A549 treated with DMSO at 1 μM for 4 hours (cell line): ENCODE results near the gene MAPK8IP3. TPM values are rescaled to one million over a fixed set of nuclear protein-coding genes. Genes with fewer than 3 reads are reported as not detected.

Experiments
- total RNA-seq: library from RNA; stranded (reverse); fragments of 200-300 nt; extraction: Qiagen RNA extraction; gene quantifications from 5 replicates; pipeline ENCODE4 v1.2.3, GENCODE V29; 2022; ENCODE audit warnings: low read depth

MAPK8IP3 gene, protein sequence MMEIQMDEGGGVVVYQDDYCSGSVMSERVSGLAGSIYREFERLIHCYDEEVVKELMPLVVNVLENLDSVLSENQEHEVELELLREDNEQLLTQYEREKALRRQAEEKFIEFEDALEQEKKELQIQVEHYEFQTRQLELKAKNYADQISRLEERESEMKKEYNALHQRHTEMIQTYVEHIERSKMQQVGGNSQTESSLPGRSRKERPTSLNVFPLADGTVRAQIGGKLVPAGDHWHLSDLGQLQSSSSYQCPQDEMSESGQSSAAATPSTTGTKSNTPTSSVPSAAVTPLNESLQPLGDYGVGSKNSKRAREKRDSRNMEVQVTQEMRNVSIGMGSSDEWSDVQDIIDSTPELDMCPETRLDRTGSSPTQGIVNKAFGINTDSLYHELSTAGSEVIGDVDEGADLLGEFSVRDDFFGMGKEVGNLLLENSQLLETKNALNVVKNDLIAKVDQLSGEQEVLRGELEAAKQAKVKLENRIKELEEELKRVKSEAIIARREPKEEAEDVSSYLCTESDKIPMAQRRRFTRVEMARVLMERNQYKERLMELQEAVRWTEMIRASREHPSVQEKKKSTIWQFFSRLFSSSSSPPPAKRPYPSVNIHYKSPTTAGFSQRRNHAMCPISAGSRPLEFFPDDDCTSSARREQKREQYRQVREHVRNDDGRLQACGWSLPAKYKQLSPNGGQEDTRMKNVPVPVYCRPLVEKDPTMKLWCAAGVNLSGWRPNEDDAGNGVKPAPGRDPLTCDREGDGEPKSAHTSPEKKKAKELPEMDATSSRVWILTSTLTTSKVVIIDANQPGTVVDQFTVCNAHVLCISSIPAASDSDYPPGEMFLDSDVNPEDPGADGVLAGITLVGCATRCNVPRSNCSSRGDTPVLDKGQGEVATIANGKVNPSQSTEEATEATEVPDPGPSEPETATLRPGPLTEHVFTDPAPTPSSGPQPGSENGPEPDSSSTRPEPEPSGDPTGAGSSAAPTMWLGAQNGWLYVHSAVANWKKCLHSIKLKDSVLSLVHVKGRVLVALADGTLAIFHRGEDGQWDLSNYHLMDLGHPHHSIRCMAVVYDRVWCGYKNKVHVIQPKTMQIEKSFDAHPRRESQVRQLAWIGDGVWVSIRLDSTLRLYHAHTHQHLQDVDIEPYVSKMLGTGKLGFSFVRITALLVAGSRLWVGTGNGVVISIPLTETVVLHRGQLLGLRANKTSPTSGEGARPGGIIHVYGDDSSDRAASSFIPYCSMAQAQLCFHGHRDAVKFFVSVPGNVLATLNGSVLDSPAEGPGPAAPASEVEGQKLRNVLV (N-terminal part only)
- 36.1 to 58.0 TPM (median 52.2 TPM) in 5 replicates for total RNA-seq

DNA sequence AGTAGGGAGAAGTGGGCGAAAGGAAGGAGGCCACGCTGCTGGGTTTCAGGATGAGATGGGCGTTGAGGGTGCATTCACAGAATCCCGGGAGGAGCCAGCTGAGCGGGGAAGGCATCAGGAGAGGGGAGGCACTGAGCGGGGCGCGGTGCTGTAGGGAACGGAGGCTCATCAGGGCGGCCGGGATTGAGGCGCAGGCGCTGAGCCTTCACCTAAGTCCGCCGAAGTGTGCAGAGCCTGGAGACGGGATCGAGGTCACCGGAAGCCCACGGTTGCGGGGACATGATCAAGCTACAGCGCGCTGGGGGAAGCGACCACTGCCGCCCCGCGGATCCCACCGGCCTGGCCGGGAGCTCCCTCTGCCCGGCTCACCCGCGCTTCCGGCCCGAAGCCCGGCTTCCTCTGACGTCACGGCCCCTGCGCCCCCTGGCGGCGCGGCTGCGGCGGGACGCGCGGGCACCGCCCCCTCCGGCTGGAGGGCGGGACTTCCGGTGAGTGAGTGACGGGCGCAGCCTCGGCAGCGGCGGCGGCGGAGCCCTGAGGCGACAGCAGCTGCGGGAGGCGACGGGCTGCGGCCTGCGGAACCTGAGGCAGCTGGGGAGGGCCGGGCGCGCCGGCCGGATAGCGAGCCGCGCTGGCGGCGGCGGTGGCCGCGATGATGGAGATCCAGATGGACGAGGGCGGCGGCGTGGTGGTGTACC lies at the start of gene MAPK8IP3:
Gene MAPK8IP3, plus strand, starts transcription at position 508 of the 698 bp plus-strand sequence. Its CDS starts 145 bp downstream, at position 653.

GRCh38 chr16:1677942-1678499 lies 28.0 kb upstream of the MAPK8IP3 start, which contains the start of gene JPT2:
Gene JPT2, plus strand, starts transcription at chr16:1678279. Its CDS starts 34 bp downstream, at chr16:1678313.

DNA sequence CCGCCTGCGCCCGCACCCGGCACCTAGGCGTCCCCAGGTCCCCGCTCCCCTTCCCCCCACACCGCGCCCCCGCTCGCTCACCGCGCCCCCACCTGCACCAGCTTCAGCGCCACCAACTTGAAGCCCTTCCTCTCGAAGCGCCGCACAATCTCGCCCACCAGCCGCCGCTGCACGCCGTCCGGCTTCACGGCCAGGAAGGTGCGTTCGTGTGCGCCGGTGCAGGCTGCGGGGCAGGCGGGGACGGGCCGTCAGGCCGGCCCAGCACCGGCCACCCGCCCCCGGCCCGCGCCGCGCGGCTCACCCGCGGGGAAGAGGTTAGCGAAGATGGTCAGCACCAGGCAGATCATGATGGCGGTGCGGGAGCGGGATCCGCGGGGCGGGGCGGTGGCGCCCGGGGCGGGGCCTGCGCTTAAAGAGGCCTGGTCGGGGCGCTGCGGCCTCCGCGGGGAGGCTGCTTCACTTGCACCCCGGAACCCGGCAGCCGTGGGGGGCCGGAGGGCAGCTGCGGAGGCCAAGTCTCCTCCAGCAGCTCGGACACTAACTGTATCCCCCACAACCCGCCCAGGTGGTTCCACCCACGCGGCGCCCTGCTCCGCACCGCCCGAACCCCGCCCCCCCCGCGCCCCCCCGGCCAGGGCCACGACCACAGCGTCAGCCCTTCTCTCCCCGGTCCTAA lies 65.3 kb downstream of the MAPK8IP3 start, which contains the start of gene NME3:
Gene NME3, minus strand, starts transcription at position 356 of the 676 bp plus-strand sequence. Its CDS starts 9 bp downstream, at position 347.

DNA sequence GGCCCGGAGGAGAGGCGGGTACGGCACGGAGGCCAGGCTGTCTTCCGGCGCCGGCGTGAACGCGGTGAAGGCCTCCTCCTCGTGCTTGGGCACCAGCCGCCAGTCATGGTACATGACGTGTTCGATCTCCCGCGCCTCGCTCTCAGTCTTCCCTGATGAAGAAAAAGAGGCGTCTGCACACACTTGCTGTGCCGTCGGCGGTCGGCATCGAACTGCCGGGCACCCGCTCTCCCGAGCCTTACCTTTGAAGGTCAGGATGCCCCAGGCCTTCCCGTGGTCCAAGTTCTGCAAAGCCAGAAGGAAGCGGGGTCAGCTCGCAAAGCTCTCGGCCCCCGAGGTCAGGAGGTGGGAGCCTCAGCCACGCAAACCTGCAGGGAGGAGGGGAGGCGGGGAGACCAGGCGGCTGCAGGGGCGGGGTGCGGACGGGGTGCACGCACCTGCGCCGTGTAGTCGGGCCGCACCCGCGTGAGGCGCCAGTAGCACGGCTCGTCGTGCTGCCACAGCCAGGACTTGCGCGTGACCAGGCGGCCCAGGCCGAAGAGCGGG lies 66.4 kb downstream of the MAPK8IP3 start, which contains the start of gene EME2:
Gene EME2, plus strand, starts transcription at position 449 of the 546 bp plus-strand sequence. CDS start 418 bp downstream, outside the sequence.

DNA sequence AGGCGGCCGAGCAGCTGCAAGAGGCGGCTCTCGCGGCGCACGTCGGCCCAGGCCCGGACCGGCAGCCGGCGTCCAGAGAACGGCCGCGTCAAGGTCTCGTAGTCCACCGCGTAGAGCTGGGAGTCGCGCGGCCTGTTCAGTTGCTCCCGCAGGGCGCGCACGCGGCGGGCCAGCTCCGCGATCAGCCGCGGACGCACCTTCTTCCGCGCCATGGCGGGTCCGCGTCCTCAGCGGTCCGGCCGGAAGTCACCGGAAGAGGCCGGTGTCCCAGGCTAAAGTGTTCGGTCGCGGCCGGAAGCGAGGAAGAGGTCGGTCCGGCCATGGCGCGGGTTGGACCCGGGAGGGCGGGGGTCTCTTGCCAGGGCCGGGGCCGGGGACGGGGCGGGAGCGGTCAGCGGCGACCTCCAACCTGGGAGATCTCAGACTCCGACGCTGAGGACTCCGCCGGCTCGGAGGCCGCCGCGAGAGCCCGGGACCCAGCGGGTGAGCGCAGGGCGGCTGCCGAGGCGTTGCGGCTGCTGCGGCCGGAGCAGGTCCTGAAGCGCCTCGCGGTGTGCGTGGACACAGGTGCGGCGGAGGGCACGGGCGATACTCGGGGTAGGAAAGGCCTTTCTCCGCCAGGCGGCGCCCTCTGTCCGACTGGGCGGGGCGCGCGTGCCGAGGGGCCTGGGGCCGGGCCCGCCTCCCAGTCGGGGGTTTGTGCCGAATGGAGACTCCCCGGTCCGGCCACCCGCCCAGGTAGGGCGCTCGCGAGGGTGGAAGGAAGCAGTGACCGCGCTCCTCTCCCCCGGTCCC lies 67.1 kb downstream of the MAPK8IP3 start, which contains the start of gene MRPS34:
Gene MRPS34, minus strand, starts transcription at position 227 of the 795 bp plus-strand sequence. Its CDS starts 15 bp downstream, at position 212.

GRCh38 chr16:1782408-1783264 lies 76.6 kb downstream of the MAPK8IP3 start, which contains the start of the genes NUBP2 and SPSB3:
Gene NUBP2, plus strand, starts transcription at chr16:1782960. Its CDS starts 61 bp downstream, at chr16:1783021.
Gene SPSB3, minus strand, starts transcription at chr16:1782571. Its CDS starts 1,088 bp downstream, at chr16:1781483.

DNA sequence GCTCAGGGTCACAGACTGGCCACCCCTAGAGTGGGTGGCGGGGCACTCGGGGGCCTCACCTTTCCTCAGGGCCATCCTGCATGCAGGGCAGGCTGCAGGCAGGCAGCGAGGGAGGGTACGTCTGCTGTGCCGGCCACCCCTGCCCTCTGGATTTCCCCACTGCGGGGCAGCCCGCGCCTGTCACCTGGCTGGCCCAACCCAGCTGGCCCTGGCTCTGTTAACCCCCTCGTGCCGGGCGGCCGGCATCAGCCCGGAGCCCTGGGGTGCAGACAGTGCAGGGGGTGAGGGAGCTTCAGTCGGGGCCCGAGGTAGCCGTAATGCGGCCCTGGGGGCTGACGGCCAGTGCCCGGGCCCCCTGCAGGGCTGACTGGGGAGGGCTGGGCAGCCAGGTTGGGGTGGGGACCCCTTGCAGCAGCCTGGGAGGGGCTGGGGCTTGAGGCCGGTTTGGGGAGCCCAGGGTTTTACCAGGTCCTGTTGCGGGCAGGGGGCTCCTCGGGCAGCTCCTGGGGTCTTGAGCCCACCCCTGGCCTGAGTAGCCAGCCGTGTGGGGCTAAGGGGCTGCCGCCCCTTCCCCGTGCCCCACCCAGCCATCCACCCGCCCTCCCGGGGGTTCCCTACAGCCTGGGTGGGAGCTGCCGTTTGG lies 87.7 kb downstream of the MAPK8IP3 start, which contains the start of gene IGFALS:
Gene IGFALS, minus strand, starts transcription at position 128 of the 643 bp plus-strand sequence. Its CDS starts 53 bp downstream, at position 75.

Other genes with a start within 250 kb of the MAPK8IP3 start
- gene CLCN7, start 231.2 kb upstream of the MAPK8IP3 start, total RNA-seq, result 56.1 to 84.3 TPM (median 77.2 TPM) in 5 replicates
- gene PTX4, start 217.3 kb upstream of the MAPK8IP3 start, total RNA-seq, result not detected in 5 replicates
- 33.6 to 43.6 TPM (median 41.1 TPM) in 5 replicates for gene TELO2, start 212.8 kb upstream of the MAPK8IP3 start, total RNA-seq
- not detected in 5 replicates for gene TMEM204, start 172.5 kb upstream of the MAPK8IP3 start, total RNA-seq
- 8.2 to 9.3 TPM (median 9.3 TPM) in 5 replicates for gene IFT140, start 94.1 kb upstream of the MAPK8IP3 start, total RNA-seq
- 14.1 to 18.6 TPM (median 16.7 TPM) in 5 replicates for gene CRAMP1, start 93.8 kb upstream of the MAPK8IP3 start, total RNA-seq
- gene JPT2, start 27.9 kb upstream of the MAPK8IP3 start, total RNA-seq, result 169 to 207 TPM (median 182 TPM) in 5 replicates
- 29.4 to 60.4 TPM (median 53.3 TPM) in 5 replicates for gene NME3, start 65.3 kb downstream of the MAPK8IP3 start, total RNA-seq
- 5.4 to 12.9 TPM (median 9.9 TPM) in 5 replicates for gene EME2, start 66.6 kb downstream of the MAPK8IP3 start, total RNA-seq
- gene MRPS34, start 66.9 kb downstream of the MAPK8IP3 start, total RNA-seq, result 163 to 261 TPM (median 224 TPM) in 5 replicates
- gene SPSB3, start 76.4 kb downstream of the MAPK8IP3 start, total RNA-seq, result 16.1 to 25.3 TPM (median 22.5 TPM) in 5 replicates
- 56.7 to 88.8 TPM (median 76.9 TPM) in 5 replicates for gene NUBP2, start 76.8 kb downstream of the MAPK8IP3 start, total RNA-seq
- gene IGFALS, start 87.5 kb downstream of the MAPK8IP3 start, total RNA-seq, result 0.07 to 0.13 TPM in 2 of 5 replicates, not detected in the others
- 57.8 to 69.7 TPM (median 62.0 TPM) in 5 replicates for gene HAGH, start 120.6 kb downstream of the MAPK8IP3 start, total RNA-seq
- gene FAHD1, start 121.0 kb downstream of the MAPK8IP3 start, total RNA-seq, result 42.2 to 49.6 TPM (median 45.3 TPM) in 5 replicates
- 1.9 to 2.4 TPM (median 2.1 TPM) in 5 replicates for gene MEIOB, start 166.0 kb downstream of the MAPK8IP3 start, total RNA-seq
- gene HS3ST6, start 212.2 kb downstream of the MAPK8IP3 start, total RNA-seq, result 1.9 to 3.9 TPM (median 3.1 TPM) in 5 replicates
- 27.0 to 33.5 TPM (median 29.9 TPM) in 5 replicates for gene MSRB1, start 237.0 kb downstream of the MAPK8IP3 start, total RNA-seq
- gene RPL3L, start 248.5 kb downstream of the MAPK8IP3 start, total RNA-seq, result 0.03 to 0.06 TPM in 2 of 5 replicates, not detected in the others